ENCODE data around the gene TSC22D1.
"Not testable (repeated sequence)": the region's sequence is repeated elsewhere in the genome, so short reads cannot be mapped to it uniquely, and the experiment has no call there.

Gene TSC22D1

DNA sequence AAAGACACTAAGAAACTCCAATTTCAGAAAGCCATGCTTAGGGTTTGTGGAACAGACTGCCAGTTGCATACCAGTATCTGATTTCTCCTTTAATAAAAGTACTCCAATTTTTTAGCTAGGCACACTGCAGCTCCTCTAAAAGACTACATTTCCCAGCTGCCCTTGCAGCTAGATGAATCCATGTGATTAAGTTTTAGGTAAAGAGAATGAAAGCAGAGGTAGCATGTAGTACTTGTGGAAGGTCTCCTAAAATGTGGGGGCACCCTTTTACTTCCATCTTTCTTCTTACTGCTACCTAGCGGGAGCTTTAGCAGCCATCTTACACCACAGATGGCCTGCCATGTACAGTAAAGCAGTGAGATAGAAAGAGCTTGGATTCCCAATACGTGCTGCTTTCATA lies 33.0 kb upstream of the TSC22D1 start:
- ChIA-PET CTCF (no interaction called here), POLR2A (no interaction called here)
- no peak for DNase-seq (ENCODE audit: extremely low spot score)
- TF ChIP-seq SP1 (IDR thresholded peaks at IDR 0.05) (no peak), ELF4 (IDR thresholded peaks at IDR 0.05) (no peak), HDGF (IDR thresholded peaks at IDR 0.05; ENCODE audit: borderline replicate concordance) (no peak), NFRKB (IDR thresholded peaks at IDR 0.05) (no peak), FOXK2 (IDR thresholded peaks at IDR 0.05) (no peak), FOXM1 (IDR thresholded peaks at IDR 0.05; ENCODE audit: borderline replicate concordance) (no peak), L3MBTL2 (conservative IDR thresholded peaks at IDR 0.05) (no peak), TARDBP (IDR thresholded peaks at IDR 0.05) (no peak), LEF1 (IDR thresholded peaks at IDR 0.05; ENCODE audit: borderline replicate concordance) (no peak), FOXA1 (IDR thresholded peaks at IDR 0.05) (no peak), ZNF384 (IDR thresholded peaks at IDR 0.05) (no peak), ARNT (IDR thresholded peaks at IDR 0.05) (no peak), BHLHE40 (IDR thresholded peaks at IDR 0.05; ENCODE audit: borderline replicate concordance) (no peak), SUZ12 (IDR thresholded peaks at IDR 0.05) (no peak), CTBP1 (IDR thresholded peaks at IDR 0.05; ENCODE audit: borderline replicate concordance) (no peak)
- TF ChIP-seq, protein P1, sequence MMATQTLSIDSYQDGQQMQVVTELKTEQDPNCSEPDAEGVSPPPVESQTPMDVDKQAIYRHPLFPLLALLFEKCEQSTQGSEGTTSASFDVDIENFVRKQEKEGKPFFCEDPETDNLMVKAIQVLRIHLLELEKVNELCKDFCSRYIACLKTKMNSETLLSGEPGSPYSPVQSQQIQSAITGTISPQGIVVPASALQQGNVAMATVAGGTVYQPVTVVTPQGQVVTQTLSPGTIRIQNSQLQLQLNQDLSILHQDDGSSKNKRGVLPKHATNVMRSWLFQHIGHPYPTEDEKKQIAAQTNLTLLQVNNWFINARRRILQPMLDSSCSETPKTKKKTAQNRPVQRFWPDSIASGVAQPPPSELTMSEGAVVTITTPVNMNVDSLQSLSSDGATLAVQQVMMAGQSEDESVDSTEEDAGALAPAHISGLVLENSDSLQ (IDR thresholded peaks at IDR 0.05) = no peak

GRCh38 chr13:44605721-44606120 lies 29.6 kb upstream of the TSC22D1 start:
- CTCF ChIA-PET = no interaction called here
- DNase-seq (ENCODE audit: extremely low spot score) = no peak
- POLR2A ChIA-PET = no interaction called here
- TF ChIP-seq FOXM1 (IDR thresholded peaks at IDR 0.05; ENCODE audit: borderline replicate concordance) (no peak), BHLHE40 (IDR thresholded peaks at IDR 0.05; ENCODE audit: borderline replicate concordance) (no peak), LEF1 (IDR thresholded peaks at IDR 0.05; ENCODE audit: borderline replicate concordance) (no peak), FOXK2 (IDR thresholded peaks at IDR 0.05) (no peak), NFRKB (IDR thresholded peaks at IDR 0.05) (no peak), ELF4 (IDR thresholded peaks at IDR 0.05) (no peak), ZNF384 (IDR thresholded peaks at IDR 0.05) (no peak)

GRCh38 chr13:44605275-44605674 lies 29.1 kb upstream of the TSC22D1 start:
- POLR2A ChIA-PET = no interaction called here
- no peak for DNase-seq (ENCODE audit: extremely low spot score)
- CTCF ChIA-PET = no interaction called here
- TF ChIP-seq HDGF (IDR thresholded peaks at IDR 0.05; ENCODE audit: borderline replicate concordance) (no peak), ELF4 (IDR thresholded peaks at IDR 0.05) (no peak), NFRKB (IDR thresholded peaks at IDR 0.05) (no peak)

DNA sequence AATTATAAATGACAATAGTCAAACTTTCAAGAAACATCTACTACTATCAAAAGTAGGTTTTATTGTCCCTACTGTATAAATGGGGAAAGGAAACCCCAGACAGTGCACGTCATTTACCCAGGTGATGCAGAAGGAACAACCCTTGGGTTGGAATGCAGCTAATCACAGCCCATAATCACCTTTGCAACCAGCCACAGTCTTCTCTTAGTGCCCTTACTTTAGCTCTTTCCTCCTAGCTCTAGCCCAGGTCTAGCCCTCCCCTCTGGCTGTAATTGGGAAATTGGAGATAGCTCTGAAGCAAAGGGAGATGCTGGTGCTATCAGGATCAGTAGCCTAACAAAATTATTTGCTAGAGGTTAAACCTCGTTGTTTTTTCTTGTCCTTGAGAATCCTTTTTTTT lies 25.5 kb upstream of the TSC22D1 start:
- CTCF ChIA-PET = no interaction called here

GRCh38 chr13:44593861-44594592 lies 17.9 kb upstream of the TSC22D1 start:
- CTCF ChIA-PET = interaction anchor here (1.1 kb wide), 1 partner anchor 16 kb away, joined by 3 read pairs; no protein-coding TSS in a partner anchor
- POLR2A ChIA-PET; DNase-seq (ENCODE audit: extremely low spot score): not testable (repeated sequence)

More for the DNA sequence above, 25.5 kb upstream of the TSC22D1 start:
- no peak for DNase-seq (ENCODE audit: extremely low spot score)
- POLR2A ChIA-PET = no interaction called here
- TF ChIP-seq HDGF (IDR thresholded peaks at IDR 0.05; ENCODE audit: borderline replicate concordance) (no peak), ARNT (IDR thresholded peaks at IDR 0.05) (no peak), ELF4 (IDR thresholded peaks at IDR 0.05) (no peak), NFRKB (IDR thresholded peaks at IDR 0.05) (no peak), FOXA1 (IDR thresholded peaks at IDR 0.05) (no peak), SUZ12 (IDR thresholded peaks at IDR 0.05) (no peak), BHLHE40 (IDR thresholded peaks at IDR 0.05; ENCODE audit: borderline replicate concordance) (no peak), TARDBP (IDR thresholded peaks at IDR 0.05) (no peak), FOXK2 (IDR thresholded peaks at IDR 0.05) (no peak), ZNF384 (IDR thresholded peaks at IDR 0.05) (no peak), CTBP1 (IDR thresholded peaks at IDR 0.05; ENCODE audit: borderline replicate concordance) (no peak), LEF1 (IDR thresholded peaks at IDR 0.05; ENCODE audit: borderline replicate concordance) (no peak), SP1 (IDR thresholded peaks at IDR 0.05) (no peak), L3MBTL2 (conservative IDR thresholded peaks at IDR 0.05) (no peak), FOXM1 (IDR thresholded peaks at IDR 0.05; ENCODE audit: borderline replicate concordance) (no peak)
- TF ChIP-seq, protein P1 (IDR thresholded peaks at IDR 0.05) = no peak

DNA sequence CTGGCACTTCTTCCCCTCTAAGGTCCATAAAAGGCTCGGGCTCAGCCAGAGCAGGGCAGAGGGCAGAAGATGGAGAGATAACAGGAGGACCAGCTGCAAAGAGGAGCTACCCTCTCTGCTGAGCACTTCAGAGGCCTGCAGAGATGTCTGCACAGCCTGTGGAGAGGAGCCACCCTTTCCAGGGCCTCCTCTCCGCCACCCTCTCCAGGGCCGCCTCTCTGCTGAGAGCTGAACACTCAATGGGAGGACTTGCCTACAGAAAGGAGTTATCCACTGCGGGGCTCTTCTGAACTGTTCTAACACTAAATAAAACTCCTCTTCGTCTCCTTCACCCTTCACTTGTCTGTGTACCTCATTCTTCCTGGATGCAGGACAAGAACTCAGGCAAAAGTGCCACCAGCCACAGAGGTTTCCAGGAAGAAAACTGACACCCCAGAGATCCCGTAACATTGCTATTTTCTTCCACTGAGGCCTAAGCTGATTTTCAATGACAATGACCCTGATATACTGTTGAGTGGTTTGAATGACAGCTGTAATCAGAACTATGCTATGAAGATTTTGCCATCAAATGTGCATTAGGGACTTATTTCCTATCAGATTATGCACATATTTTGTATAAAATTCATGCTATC lies 16.2 kb upstream of the TSC22D1 start:
- CTCF ChIA-PET = interaction anchor here (0.5 kb wide), 1 partner anchor 149 kb away, joined by 4 read pairs; no protein-coding TSS in a partner anchor

More for the DNA sequence above, 16.2 kb upstream of the TSC22D1 start:
- DNase-seq (ENCODE audit: extremely low spot score) = no peak
- POLR2A ChIA-PET = no interaction called here
- TF ChIP-seq FOXA1 (IDR thresholded peaks at IDR 0.05) = no peak
- TF ChIP-seq ELF4 (IDR thresholded peaks at IDR 0.05) = no peak
- TF ChIP-seq FOXM1 (IDR thresholded peaks at IDR 0.05; ENCODE audit: borderline replicate concordance) = no peak
- TF ChIP-seq NFRKB (IDR thresholded peaks at IDR 0.05) = no peak
- no peak for TF ChIP-seq ARNT (IDR thresholded peaks at IDR 0.05)
- no peak for TF ChIP-seq TARDBP (IDR thresholded peaks at IDR 0.05)
- no peak for TF ChIP-seq SUZ12 (IDR thresholded peaks at IDR 0.05)
- no peak for TF ChIP-seq ZNF384 (IDR thresholded peaks at IDR 0.05)
- TF ChIP-seq HDGF (IDR thresholded peaks at IDR 0.05; ENCODE audit: borderline replicate concordance) = no peak
- TF ChIP-seq SP1 (IDR thresholded peaks at IDR 0.05) = no peak
- no peak for TF ChIP-seq CTBP1 (IDR thresholded peaks at IDR 0.05; ENCODE audit: borderline replicate concordance)
- TF ChIP-seq, protein P1 (IDR thresholded peaks at IDR 0.05) = no peak
- TF ChIP-seq BHLHE40 (IDR thresholded peaks at IDR 0.05; ENCODE audit: borderline replicate concordance) = no peak
- no peak for TF ChIP-seq FOXK2 (IDR thresholded peaks at IDR 0.05)
- TF ChIP-seq L3MBTL2 (conservative IDR thresholded peaks at IDR 0.05) = no peak
- no peak for TF ChIP-seq LEF1 (IDR thresholded peaks at IDR 0.05; ENCODE audit: borderline replicate concordance)

Measured in HEK293T (cell line).